Stomach (tissue), 4 donors: Measurements from ENCODE around the gene MED12L.

Source experiments
- CTCF ChIP-seq, 7 experiments: fragments of 450-650 bp in 4 of 7; fragments of 200-600 bp in 3 of 7; sonication (generic) in 3 of 7; IDR thresholded peaks; one replicate each; pipeline ENCODE4 v1.5.1; 2016 to 2019; ENCODE audit warnings: antibody characterized with exemption in 7 of 7, control low read depth in 2 of 7, mild to moderate bottlenecking in 1 of 7
- POLR2A ChIP-seq, 4 donors: fragments of 450-650 bp; IDR thresholded peaks; one replicate each; pipeline ENCODE4 v1.6.1; 2016; ENCODE audit warnings: antibody characterized with exemption in 4 of 4, control low read depth in 2 of 4, mild to moderate bottlenecking in 1 of 4, moderate library complexity in 1 of 4
- POLR2AphosphoS5 ChIP-seq, 3 donors: sonication (generic); formaldehyde crosslinking; IDR thresholded peaks; one replicate each; pipeline ENCODE4 v1.6.1; 2016; ENCODE audit warnings: antibody characterized with exemption in 3 of 3

GRCh38 chr3:151107701-151108100 lies 22.2 kb downstream of the MED12L start:
- TF ChIP-seq POLR2AphosphoS5 (IDR thresholded peaks at IDR 0.05) (no peak), POLR2A (IDR thresholded peaks at IDR 0.05) (no peak), CTCF (IDR thresholded peaks at IDR 0.05) (no peak)
